ENCODE measurements around the gene CLEC14A.

CLEC14A gene

GRCh38 chr14:38205949-38206665, 49.8 kb downstream of the CLEC14A start:
- DNase-seq (ENCODE audit: low spot score), result no peak

GRCh38 chr14:38205119-38205813, 50.6 kb downstream of the CLEC14A start:
- no peak for DNase-seq (ENCODE audit: low spot score)

GRCh38 chr14:38204719-38205115, 51.2 kb downstream of the CLEC14A start:
- no peak for DNase-seq (ENCODE audit: low spot score)

Data from LoVo (cell line).